ENCODE data around the gene CDSN. TPM values are rescaled to one million over a fixed set of nuclear protein-coding genes. Genes with fewer than 3 reads are reported as not detected.

Gene CDSN
- total RNA-seq, 1 donor from 2014 or later = not detected

- no peaks in the 10 kb centered on the region for H3K27me3 ChIP-seq (ENCODE audit: low read depth)
- no peaks in the 10 kb centered on the region for H3K36me3 ChIP-seq
- TF ChIP-seq CTCF (IDR thresholded peaks at IDR 0.05; ENCODE audit: borderline replicate concordance) = no peak
- H3K27ac ChIP-seq (replicated peaks) = peak overlapping the region; percentile 23
- intact Hi-C loops (cut with micrococcal nuclease) = no loop called here
- H3K4me1 ChIP-seq = peaks cover 11% of the 10 kb centered on the region
- no peak for DNase-seq
- H3K9me3 ChIP-seq (replicated peaks) = no peaks in the 10 kb centered on the region
- H3K4me3 ChIP-seq = no peak overlapping the region
Observed at GRCh38 chr6:31092769-31093505, 27.3 kb downstream of the CDSN start.

- Histone ChIP-seq H3K36me3 (no peaks in the 10 kb centered on the region), H3K27me3 (ENCODE audit: low read depth) (no peaks in the 10 kb centered on the region), H3K27ac (replicated peaks) (no peak overlapping the region), H3K4me1 (peaks cover 12% of the 10 kb centered on the region), H3K4me3 (no peak overlapping the region), H3K9me3 (replicated peaks) (no peaks in the 10 kb centered on the region)
- intact Hi-C loops (cut with micrococcal nuclease) = no loop called here
- DNase-seq = no peak
- no peak for TF ChIP-seq CTCF (IDR thresholded peaks at IDR 0.05; ENCODE audit: borderline replicate concordance)
Observed at GRCh38 chr6:31092238-31092637, 28.0 kb downstream of the CDSN start.

GRCh38 chr6:31091680-31092079, 28.6 kb downstream of the CDSN start:
- Histone ChIP-seq H3K4me1 (peaks cover 18% of the 10 kb centered on the region), H3K27me3 (ENCODE audit: low read depth) (no peaks in the 10 kb centered on the region), H3K27ac (replicated peaks) (no peak overlapping the region), H3K4me3 (no peak overlapping the region), H3K9me3 (replicated peaks) (no peaks in the 10 kb centered on the region), H3K36me3 (no peaks in the 10 kb centered on the region)
- intact Hi-C loops (cut with micrococcal nuclease) = no loop called here
- no peak for TF ChIP-seq CTCF (IDR thresholded peaks at IDR 0.05; ENCODE audit: borderline replicate concordance)
- no peak for DNase-seq

DNA sequence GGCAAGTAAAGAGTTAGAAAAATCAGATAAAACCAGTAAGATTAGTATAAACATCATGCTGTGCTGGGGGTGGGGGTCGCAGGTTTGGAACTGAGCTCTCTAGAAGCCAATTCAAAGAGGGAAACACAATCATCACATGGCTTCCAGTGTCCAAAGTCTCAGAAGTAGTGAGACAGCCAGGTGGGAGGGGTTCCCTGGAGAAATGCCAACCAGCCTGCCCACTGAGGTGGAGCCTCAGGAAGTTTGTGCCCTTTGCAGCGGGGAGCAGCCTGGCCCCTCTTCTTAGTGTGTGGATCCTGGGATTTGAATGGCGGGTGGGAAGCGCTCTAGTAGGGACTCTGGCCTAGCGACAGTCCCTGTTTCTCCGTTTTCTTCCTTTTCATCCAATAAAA, 29.3 kb downstream of the CDSN start:
- intact Hi-C loops (cut with micrococcal nuclease) = no loop called here
- no peaks in the 10 kb centered on the region for H3K36me3 ChIP-seq
- DNase-seq = no peak
- H3K4me3 ChIP-seq = no peak overlapping the region
- no peaks in the 10 kb centered on the region for H3K9me3 ChIP-seq (replicated peaks)
- peaks cover 21% of the 10 kb centered on the region for H3K4me1 ChIP-seq
- no peak overlapping the region for H3K27ac ChIP-seq (replicated peaks)
- no peaks in the 10 kb centered on the region for H3K27me3 ChIP-seq (ENCODE audit: low read depth)
- no peak for TF ChIP-seq CTCF (IDR thresholded peaks at IDR 0.05; ENCODE audit: borderline replicate concordance)

DNA sequence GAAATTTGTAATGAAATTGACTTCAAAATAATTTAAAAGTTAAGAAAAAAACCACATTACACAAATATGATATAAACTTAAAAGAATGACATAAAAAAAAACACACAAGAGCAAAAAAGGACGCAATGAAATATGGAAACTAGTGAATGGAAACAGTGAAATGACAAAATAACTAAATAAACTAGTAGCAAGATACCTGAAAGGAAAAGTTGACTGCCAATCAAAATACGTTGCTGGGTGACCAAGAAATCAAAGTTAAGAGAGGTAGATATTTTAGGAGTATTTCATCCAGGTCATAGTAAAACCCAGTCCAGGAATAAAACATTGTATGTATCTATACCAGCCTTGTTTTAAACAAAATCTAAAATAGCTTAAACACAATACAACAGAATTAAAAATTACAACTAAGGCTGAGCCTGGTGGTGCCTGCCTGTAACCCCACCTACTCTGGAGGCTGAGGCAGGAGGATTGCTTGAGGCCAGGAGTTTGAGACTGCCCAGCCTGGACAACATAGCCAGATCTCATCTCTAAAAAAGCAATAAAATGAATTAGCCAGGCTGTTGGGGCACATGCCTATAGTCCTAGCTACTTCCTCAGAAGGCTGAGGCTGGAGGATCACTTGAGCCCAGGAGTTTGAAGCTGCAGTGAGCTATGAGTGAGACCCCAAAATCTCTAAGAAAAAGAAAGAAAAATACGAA, 29.8 kb downstream of the CDSN start:
- no peaks in the 10 kb centered on the region for H3K27me3 ChIP-seq (ENCODE audit: low read depth)
- H3K27ac ChIP-seq (replicated peaks) = no peak overlapping the region
- no peaks in the 10 kb centered on the region for H3K9me3 ChIP-seq (replicated peaks)
- peaks cover 21% of the 10 kb centered on the region for H3K4me1 ChIP-seq
- no peak overlapping the region for H3K4me3 ChIP-seq
- DNase-seq = no peak
- intact Hi-C loops (cut with micrococcal nuclease) = no loop called here
- TF ChIP-seq CTCF (IDR thresholded peaks at IDR 0.05; ENCODE audit: borderline replicate concordance) = no peak
- no peaks in the 10 kb centered on the region for H3K36me3 ChIP-seq

All from left ventricle myocardium inferior (tissue), 1 donor.